Measurements from ENCODE around the gene OR1M1. TPM values are rescaled to one million over a fixed set of nuclear protein-coding genes. Genes with fewer than 3 reads are reported as not detected.

OR1M1 gene, protein sequence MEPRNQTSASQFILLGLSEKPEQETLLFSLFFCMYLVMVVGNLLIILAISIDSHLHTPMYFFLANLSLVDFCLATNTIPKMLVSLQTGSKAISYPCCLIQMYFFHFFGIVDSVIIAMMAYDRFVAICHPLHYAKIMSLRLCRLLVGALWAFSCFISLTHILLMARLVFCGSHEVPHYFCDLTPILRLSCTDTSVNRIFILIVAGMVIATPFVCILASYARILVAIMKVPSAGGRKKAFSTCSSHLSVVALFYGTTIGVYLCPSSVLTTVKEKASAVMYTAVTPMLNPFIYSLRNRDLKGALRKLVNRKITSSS
- total RNA-seq: not detected

DNA sequence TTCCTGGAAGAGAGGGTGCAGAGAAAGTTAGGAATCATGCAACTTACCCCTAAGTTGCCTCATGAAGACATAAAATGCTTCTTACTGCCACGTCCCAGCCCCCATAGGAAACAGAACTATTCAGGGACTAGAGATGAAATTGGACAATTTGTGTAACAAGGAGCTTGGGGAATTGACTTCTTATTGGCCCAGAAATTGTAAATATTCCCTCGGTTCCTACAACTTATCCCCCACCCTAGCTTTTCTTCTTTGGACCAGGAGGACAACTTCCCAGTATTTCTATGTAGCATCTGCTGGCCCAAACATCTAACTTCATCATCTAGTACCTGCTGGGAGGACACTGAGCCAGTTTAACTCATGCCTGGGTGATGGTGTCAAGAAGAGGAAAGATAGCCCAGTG lies at the start of gene OR1M1:
Gene OR1M1, plus strand, starts transcription at position 301 of the 400 bp plus-strand sequence. CDS start 6,184 bp downstream, outside the sequence.

DNA sequence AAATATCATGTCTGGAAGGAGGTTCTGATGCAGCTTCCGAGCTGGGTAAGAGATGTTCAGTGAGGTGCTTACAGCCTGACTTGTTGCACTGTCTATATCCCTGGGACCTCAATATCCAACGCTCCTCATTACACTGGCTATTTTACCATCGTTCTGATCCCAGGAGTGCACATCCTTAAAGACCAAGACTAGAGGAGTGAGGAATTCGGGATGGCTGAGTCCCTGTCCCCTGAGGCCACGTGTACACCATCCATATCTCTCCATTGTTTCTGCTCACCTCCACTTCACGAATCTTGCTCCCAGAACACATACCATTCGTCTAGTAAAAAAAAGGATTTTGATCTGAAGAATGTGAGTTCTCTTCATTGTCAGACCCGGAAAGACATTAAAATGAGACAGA lies 20.5 kb downstream of the OR1M1 start, which contains the start of gene OR7G2:
Gene OR7G2, minus strand, starts transcription at position 101 of the 400 bp plus-strand sequence. CDS start 4,232 bp downstream, outside the sequence.

DNA sequence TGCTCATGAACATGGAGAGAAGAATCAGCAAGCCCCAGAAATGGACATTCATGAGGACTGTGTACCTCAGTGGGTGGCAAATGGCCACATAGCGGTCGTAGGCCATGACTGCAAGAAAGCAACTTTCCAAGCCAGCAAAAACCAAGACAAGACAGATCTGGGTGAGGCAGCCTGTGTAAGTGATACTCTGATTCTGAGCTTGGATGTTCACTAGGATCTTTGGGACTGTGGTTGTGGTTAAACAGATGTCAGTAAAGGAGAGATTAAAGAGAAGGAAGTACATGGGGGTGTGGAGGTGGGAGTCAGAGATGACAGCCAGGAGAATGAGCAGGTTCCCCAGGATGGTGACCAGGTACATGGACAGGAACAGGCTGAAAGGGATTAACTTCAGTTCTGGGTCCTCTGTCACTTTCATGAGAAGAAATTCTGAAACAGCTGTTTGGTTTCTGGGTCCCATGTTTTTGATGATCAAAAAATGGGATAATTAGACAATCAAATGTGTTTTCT lies 28.5 kb downstream of the OR1M1 start, which contains the start of gene OR7G1:
Gene OR7G1, minus strand, starts transcription at position 457 of the 507 bp plus-strand sequence. Its CDS starts 0 bp downstream, at position 457.

GRCh38 chr19:9126900-9127405 lies 40.1 kb downstream of the OR1M1 start, which contains the start of gene OR7G3:
Gene OR7G3, minus strand, starts transcription at chr19:9126950. Its CDS starts 0 bp downstream, at chr19:9126950.

DNA sequence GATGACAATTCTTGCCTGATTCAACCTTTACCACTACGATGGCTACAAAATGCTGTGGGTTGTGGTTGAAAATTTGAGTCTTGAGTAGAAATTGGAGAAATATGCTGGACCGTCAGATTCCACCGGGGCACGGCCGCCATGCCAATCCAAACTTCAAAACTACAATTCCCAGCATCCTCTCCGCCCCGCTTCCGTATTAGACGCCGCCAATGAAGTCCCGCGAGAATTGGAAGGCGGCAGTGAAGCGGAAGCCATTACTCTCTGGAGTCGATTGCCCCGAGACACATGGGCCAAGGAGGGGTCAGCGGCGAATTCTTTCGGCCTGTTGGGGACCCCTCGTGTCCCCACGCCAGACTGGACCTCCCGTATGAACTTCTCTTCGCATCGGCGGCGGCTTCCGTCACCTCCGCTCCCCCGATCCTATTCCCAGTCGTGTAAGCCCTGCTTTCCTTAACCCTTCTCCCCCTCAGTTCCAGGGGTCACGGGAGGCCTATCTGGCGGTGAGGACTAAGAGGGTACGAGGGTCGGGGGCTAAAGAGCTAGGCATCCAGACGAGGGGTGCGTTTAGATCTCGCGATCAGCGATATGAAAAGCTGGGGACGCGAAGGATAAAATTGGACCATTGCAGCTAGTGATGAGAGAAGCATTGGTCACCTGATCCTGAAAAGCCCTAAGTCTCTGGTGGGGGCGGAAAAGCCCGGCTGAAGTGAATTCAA lies 53.5 kb downstream of the OR1M1 start, which contains the start of gene ZNF317:
Gene ZNF317, plus strand, starts transcription at position 239 of the 716 bp plus-strand sequence. CDS start 15,620 bp downstream, outside the sequence.

Other genes starting within 250 kb of the OR1M1 start
- gene MUC16, start 76.7 kb upstream of the OR1M1 start, total RNA-seq: not detected
- gene OR7G2, start 20.4 kb downstream of the OR1M1 start, total RNA-seq: not detected
- not detected for gene OR7G1, start 28.7 kb downstream of the OR1M1 start, total RNA-seq
- gene OR7G3, start 39.9 kb downstream of the OR1M1 start, total RNA-seq: not detected
- 10 to 100 TPM; 38.2 to 41.1 TPM for gene ZNF317, start 53.3 kb downstream of the OR1M1 start, total RNA-seq
- gene OR7D2, start 91.9 kb downstream of the OR1M1 start, total RNA-seq: under 1 TPM in 1 of 2 experiments, not detected in 1; 0.07 TPM
- not detected for gene OR7D4, start 132.5 kb downstream of the OR1M1 start, total RNA-seq
- not detected for gene OR7E24, start 163.9 kb downstream of the OR1M1 start, total RNA-seq
- 10 to 100 TPM in 1 of 2 experiments, 1 to 10 TPM in 1; 9.4 to 10.1 TPM for gene ZNF699, start 222.8 kb downstream of the OR1M1 start, total RNA-seq
- gene ZNF559, start 237.1 kb downstream of the OR1M1 start, total RNA-seq: 10 to 100 TPM; 15.3 to 20.1 TPM

All from activated naive CD4-positive, alpha-beta T cell treated with anti-CD3 and anti-CD28 coated beads, Interleukin-2, amount 10 ng/mL, durations not matched to agents 5 hours and 36 hours (primary cell).